MM.1S (cell line): ENCODE data around the gene SH3RF1.

Experiments used
- EZH2 ChIP-seq: fragments of 300-600 bp; sonication (generic); optimal IDR thresholded peaks from 2 replicates; pipeline ENCODE3; 2017; ENCODE audit warnings: low read depth, mild to moderate bottlenecking, antibody characterized with exemption, low read length, mixed read lengths
- TF ChIP-seq, protein P1 (sequence below): fragments of 300-600 bp; sonication (generic); IDR thresholded peaks from 2 replicates; pipeline ENCODE4 v1.5.1; 2016; ENCODE audit warnings: antibody characterized with exemption, low read length, mixed read lengths

DNA sequence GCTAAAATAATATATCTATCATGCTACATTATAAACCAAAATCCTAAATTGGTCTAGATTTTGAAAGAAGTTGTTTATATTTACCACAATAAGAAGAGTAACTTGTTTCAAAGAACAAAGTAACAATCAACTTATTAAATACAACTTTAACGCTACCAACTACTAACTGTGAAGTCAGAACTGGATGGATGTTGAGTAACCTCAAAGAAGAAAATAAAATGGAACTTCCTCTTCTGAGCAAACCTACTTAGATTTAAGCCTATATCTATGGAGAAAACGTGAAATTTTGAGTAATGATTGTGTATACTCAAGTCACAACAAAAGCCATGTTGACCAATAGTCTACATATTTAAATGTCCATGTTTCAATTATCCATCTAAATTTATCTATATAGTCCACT lies 25.7 kb downstream of the SH3RF1 start:
- TF ChIP-seq, protein P1, sequence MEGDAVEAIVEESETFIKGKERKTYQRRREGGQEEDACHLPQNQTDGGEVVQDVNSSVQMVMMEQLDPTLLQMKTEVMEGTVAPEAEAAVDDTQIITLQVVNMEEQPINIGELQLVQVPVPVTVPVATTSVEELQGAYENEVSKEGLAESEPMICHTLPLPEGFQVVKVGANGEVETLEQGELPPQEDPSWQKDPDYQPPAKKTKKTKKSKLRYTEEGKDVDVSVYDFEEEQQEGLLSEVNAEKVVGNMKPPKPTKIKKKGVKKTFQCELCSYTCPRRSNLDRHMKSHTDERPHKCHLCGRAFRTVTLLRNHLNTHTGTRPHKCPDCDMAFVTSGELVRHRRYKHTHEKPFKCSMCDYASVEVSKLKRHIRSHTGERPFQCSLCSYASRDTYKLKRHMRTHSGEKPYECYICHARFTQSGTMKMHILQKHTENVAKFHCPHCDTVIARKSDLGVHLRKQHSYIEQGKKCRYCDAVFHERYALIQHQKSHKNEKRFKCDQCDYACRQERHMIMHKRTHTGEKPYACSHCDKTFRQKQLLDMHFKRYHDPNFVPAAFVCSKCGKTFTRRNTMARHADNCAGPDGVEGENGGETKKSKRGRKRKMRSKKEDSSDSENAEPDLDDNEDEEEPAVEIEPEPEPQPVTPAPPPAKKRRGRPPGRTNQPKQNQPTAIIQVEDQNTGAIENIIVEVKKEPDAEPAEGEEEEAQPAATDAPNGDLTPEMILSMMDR, result no peak
- no peak for TF ChIP-seq EZH2
